Activated CD8-positive, alpha-beta memory T cell treated with anti-CD3 and anti-CD28 coated beads, Interleukin-2, amount 50 U/mL, for 4 hours (primary cell): ENCODE data around the gene NES.

Experiments
- DNase-seq: peaks from one replicate; pipeline ENCODE4 v3.0.0-alpha.2; 2020

The NES gene

GRCh38 chr1:156676820-156677615 is at the start of gene NES:
Gene NES, minus strand, starts transcription at chr1:156677407. Its CDS starts 143 bp downstream, at chr1:156677264.
- no peak for DNase-seq

GRCh38 chr1:156726549-156727226 is 49.5 kb upstream of the NES start:
- peak; percentile 42 for DNase-seq

- DNase-seq: peak; percentile 80
Measured at GRCh38 chr1:156725683-156726280, 48.6 kb upstream of the NES start.

GRCh38 chr1:156721535-156721934 is 44.3 kb upstream of the NES start:
- DNase-seq: no peak

GRCh38 chr1:156721131-156721530 is 43.9 kb upstream of the NES start:
- no peak for DNase-seq

GRCh38 chr1:156717351-156717750 is 40.1 kb upstream of the NES start:
- no peak for DNase-seq

- DNase-seq: no peak
Measured at GRCh38 chr1:156714830-156715229, 37.6 kb upstream of the NES start.

- DNase-seq: no peak
Measured at GRCh38 chr1:156712626-156713025, 35.4 kb upstream of the NES start.

- no peak for DNase-seq
Measured at GRCh38 chr1:156711011-156711817, 34.0 kb upstream of the NES start.

GRCh38 chr1:156709757-156710489 is 32.7 kb upstream of the NES start:
- DNase-seq: no peak

GRCh38 chr1:156709031-156709430 is 31.8 kb upstream of the NES start:
- DNase-seq: no peak

GRCh38 chr1:156708218-156708661 is 31.0 kb upstream of the NES start:
- no peak for DNase-seq

GRCh38 chr1:156707417-156708217 is 30.4 kb upstream of the NES start:
- no peak for DNase-seq

- no peak for DNase-seq
Measured at GRCh38 chr1:156706657-156707416, 29.6 kb upstream of the NES start.

- peak; percentile 75 for DNase-seq
Measured at GRCh38 chr1:156705918-156706656, 28.9 kb upstream of the NES start.

GRCh38 chr1:156705321-156705917 is 28.2 kb upstream of the NES start, which contains the start of gene CRABP2:
Gene CRABP2, minus strand, starts transcription at chr1:156705583. Its CDS starts 137 bp downstream, at chr1:156705446.
- DNase-seq: peak; percentile 34

- peak; percentile 51 for DNase-seq
Measured at GRCh38 chr1:156704930-156705320, 27.7 kb upstream of the NES start.

GRCh38 chr1:156704166-156704711 is 27.0 kb upstream of the NES start:
- DNase-seq: no peak

GRCh38 chr1:156703741-156704140 is 26.5 kb upstream of the NES start:
- DNase-seq: no peak
